GM12801 (cell line): ENCODE measurements around the gene REM2.

Source experiments
- CTCF ChIP-seq: IDR thresholded peaks from one replicate; pipeline ENCODE4 v1.5.1; 2011; ENCODE audit warnings: control low read depth; ENCODE audit not compliant: insufficient read length; ENCODE audit errors: extremely low read depth

REM2 gene

GRCh38 chr14:22910916-22911315, 27.9 kb downstream of the REM2 start:
- TF ChIP-seq CTCF: no peak

DNA sequence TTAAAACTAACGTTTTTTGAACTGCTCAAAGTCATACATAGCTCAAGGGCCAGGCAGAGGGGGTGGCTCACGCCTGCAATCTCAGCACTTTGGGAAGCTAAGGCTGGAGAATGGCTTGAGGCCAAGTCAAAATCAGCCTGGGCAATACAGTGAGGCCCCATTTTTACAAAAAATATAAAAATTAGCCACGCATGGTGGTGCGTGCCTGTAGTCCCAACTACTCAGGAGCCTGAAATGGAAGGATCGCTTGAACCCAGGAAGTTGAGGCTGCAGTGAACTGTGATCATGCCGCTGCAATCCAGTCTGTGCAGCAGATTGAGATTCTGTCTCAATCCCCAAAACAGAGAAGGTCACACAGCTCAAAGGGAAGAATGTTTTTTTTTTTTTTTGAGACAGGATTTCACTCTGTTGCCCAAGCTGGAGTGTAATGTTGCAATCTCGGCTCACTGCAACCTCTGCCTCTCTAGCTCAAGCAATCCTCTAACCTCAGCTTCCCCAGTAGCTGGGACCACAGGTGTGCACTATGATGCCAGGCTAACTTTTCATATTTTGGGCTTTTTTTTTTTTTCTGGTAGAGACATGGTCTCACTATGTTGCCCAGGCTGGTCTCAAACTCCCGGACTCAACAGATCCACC, 33.0 kb downstream of the REM2 start:
- no peak for TF ChIP-seq CTCF

GRCh38 chr14:22918804-22919600, 36.0 kb downstream of the REM2 start, which contains the start of gene RBM23:
TSS of gene RBM23 (minus strand) at chr14:22919149.
- TF ChIP-seq CTCF: no peak

DNA sequence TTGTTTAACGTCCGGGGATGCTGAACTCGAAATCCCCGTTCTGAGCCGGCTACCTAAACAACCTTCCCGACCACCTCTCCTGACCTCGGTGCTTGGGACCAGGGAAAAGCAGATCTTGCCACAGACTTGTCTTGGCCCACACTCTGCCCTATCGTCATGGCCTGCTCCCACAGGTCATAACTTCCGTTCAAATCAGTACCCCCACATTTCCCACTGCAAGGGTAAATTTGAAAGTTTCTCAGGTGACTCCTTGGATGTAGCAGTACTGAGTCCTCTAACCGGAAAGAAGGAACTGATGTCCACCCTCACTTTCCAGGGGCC, 36.5 kb downstream of the REM2 start:
- TF ChIP-seq CTCF: no peak

DNA sequence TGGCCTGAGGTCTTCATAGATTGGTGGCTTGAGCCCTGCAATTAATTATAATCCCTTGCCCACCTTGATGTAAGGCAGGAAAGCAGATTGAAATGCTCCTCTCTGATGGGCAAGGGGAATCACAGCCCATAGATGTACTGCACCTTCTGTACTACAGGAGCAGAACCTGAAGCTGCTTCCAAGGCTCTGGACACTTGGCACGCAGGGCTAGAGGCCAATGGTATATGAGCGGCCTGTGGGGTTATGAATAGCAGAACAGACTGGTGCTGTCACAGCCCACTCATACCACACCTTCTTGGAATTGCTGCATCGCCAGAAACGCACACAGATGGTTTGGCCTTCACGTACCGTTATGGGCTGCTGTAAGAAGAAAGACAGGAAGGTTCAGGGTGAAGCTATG, 37.7 kb downstream of the REM2 start:
- TF ChIP-seq CTCF: no peak

GRCh38 chr14:22922294-22922693, 39.3 kb downstream of the REM2 start:
- TF ChIP-seq CTCF: no peak

GRCh38 chr14:22923746-22924145, 40.7 kb downstream of the REM2 start:
- TF ChIP-seq CTCF: no peak
